CD4-positive, alpha-beta T cell treated with Interferon alpha-2 for 1 hour (primary cell): ENCODE data around the gene KRTAP19-6.
"Not testable (repeated sequence)": the region's sequence is repeated elsewhere in the genome, so short reads cannot be mapped to it uniquely, and the experiment has no call there.

Experiments used
- DNase-seq, 2 donors: peaks; one replicate each; pipeline ENCODE4 v3.0.0-alpha.2; 2020 to 2022

The KRTAP19-6 gene

GRCh38 chr21:30541764-30542163 is at the start of gene KRTAP19-6:
Gene KRTAP19-6, minus strand, starts transcription at chr21:30541864. Its CDS starts 31 bp downstream, at chr21:30541833.
- no peak for DNase-seq

- DNase-seq, result no peak
Measured at GRCh38 chr21:30590297-30590696, 48.6 kb upstream of the KRTAP19-6 start, which contains the start of gene KRTAP22-2. Gene KRTAP22-2, minus strand, starts transcription at chr21:30590397.

GRCh38 chr21:30582870-30583269 is 41.2 kb upstream of the KRTAP19-6 start:
- DNase-seq, result no peak

GRCh38 chr21:30580132-30580531 is 38.5 kb upstream of the KRTAP19-6 start:
- DNase-seq, result no peak

- DNase-seq, result no peak
Measured at GRCh38 chr21:30579346-30579745, 37.7 kb upstream of the KRTAP19-6 start.

- no peak for DNase-seq
Measured at GRCh38 chr21:30577766-30578165, 36.1 kb upstream of the KRTAP19-6 start.

- DNase-seq, result no peak
Measured at GRCh38 chr21:30567617-30568016, 26.0 kb upstream of the KRTAP19-6 start.

- DNase-seq, result no peak
Measured at GRCh38 chr21:30563630-30564029, 22.0 kb upstream of the KRTAP19-6 start.

GRCh38 chr21:30563072-30563471 is 21.4 kb upstream of the KRTAP19-6 start:
- no peak for DNase-seq

- no peak for DNase-seq
Measured at GRCh38 chr21:30561957-30562356, 20.3 kb upstream of the KRTAP19-6 start.

GRCh38 chr21:30561264-30561895 is 19.7 kb upstream of the KRTAP19-6 start, which contains the start of gene KRTAP19-7:
Gene KRTAP19-7, minus strand, starts transcription at chr21:30561314. Its CDS starts 25 bp downstream, at chr21:30561289.
- no peak for DNase-seq

GRCh38 chr21:30555095-30555494 is 13.4 kb upstream of the KRTAP19-6 start:
- no peak for DNase-seq

- DNase-seq, result no peak
Measured at GRCh38 chr21:30552782-30553181, 11.1 kb upstream of the KRTAP19-6 start.

GRCh38 chr21:30518876-30519275 is 22.8 kb downstream of the KRTAP19-6 start:
- no peak for DNase-seq

GRCh38 chr21:30515681-30516080 is 26.0 kb downstream of the KRTAP19-6 start:
- DNase-seq, result no peak

- DNase-seq, result not testable (repeated sequence)
Measured at GRCh38 chr21:30505621-30506205, 36.0 kb downstream of the KRTAP19-6 start.

- no peak for DNase-seq
Measured at GRCh38 chr21:30502041-30502440, 39.6 kb downstream of the KRTAP19-6 start, which contains the start of gene KRTAP19-5. Gene KRTAP19-5, minus strand, starts transcription at chr21:30502141. Its CDS starts 51 bp downstream, at chr21:30502090.

GRCh38 chr21:30497065-30497464 is 44.6 kb downstream of the KRTAP19-6 start, which contains the start of gene KRTAP19-4:
Gene KRTAP19-4, minus strand, starts transcription at chr21:30497165. Its CDS starts 55 bp downstream, at chr21:30497110.
- DNase-seq, result no peak

- no peak for DNase-seq
Measured at GRCh38 chr21:30491963-30492428, 49.7 kb downstream of the KRTAP19-6 start, which contains the start of gene KRTAP19-3. Gene KRTAP19-3, minus strand, starts transcription at chr21:30492013. Its CDS starts 56 bp downstream, at chr21:30491957.
